H9 (cell line): Measurements from ENCODE around the gene TRIM61. TPM values are rescaled to one million over a fixed set of nuclear protein-coding genes. Genes with fewer than 3 reads are reported as not detected.
"Not testable (repeated sequence)": the region's sequence is repeated elsewhere in the genome, so short reads cannot be mapped to it uniquely, and the experiment has no call there.

Experiments used
- DNase-seq: peaks from one replicate; pipeline ENCODE4 v3.0.0-alpha.2; 2017
- H2AFZ ChIP-seq: one replicate; pipeline ENCODE4 v1.6.1; 2013; ENCODE audit warnings: mild to moderate bottlenecking, low read length, control low read depth, moderate library complexity
- H2AK5ac ChIP-seq: 2 replicates; pipeline ENCODE4 v1.6.1; 2013; ENCODE audit warnings: low read length, control low read depth, mixed read lengths; ENCODE audit not compliant: insufficient read length
- H2BK120ac ChIP-seq: one replicate; pipeline ENCODE4 v1.6.1; 2013; ENCODE audit warnings: low read depth, mild to moderate bottlenecking, low read length, control low read depth, inconsistent platforms; ENCODE audit not compliant: poor library complexity, severe bottlenecking
- H2BK12ac ChIP-seq: 2 replicates; pipeline ENCODE4 v1.6.1; 2013; ENCODE audit warnings: low read length, control low read depth, mixed read lengths, low read depth; ENCODE audit not compliant: insufficient read length
- H2BK15ac ChIP-seq: 2 replicates; pipeline ENCODE4 v1.6.1; 2013; ENCODE audit warnings: low read depth, low read length, control low read depth
- H2BK20ac ChIP-seq: one replicate; pipeline ENCODE4 v1.6.1; 2013; ENCODE audit warnings: low read depth, mild to moderate bottlenecking, low read length, control low read depth, inconsistent platforms; ENCODE audit not compliant: poor library complexity, severe bottlenecking
- H2BK5ac ChIP-seq: 2 replicates; pipeline ENCODE4 v1.6.1; 2013; ENCODE audit warnings: low read length, control low read depth, mixed read lengths; ENCODE audit not compliant: insufficient read length
- H3K14ac ChIP-seq: 2 replicates; pipeline ENCODE4 v1.6.1; 2013; ENCODE audit warnings: low read length, control low read depth; ENCODE audit not compliant: insufficient read depth
- H3K18ac ChIP-seq: 2 replicates; pipeline ENCODE4 v1.6.1; 2013; ENCODE audit warnings: low read depth, mild to moderate bottlenecking, mixed read lengths, low read length, control low read depth; ENCODE audit not compliant: insufficient read length
- H3K23ac ChIP-seq: 2 replicates; pipeline ENCODE4 v1.6.1; 2013; ENCODE audit warnings: low read length, control low read depth, mixed read lengths, low read depth; ENCODE audit not compliant: insufficient read length
- H3K23me2 ChIP-seq: 2 replicates; pipeline ENCODE4 v1.6.1; 2013; ENCODE audit warnings: low read depth, mild to moderate bottlenecking, mixed read lengths, low read length, control low read depth; ENCODE audit not compliant: insufficient read length, poor library complexity, severe bottlenecking
- H3K27ac ChIP-seq: 2 replicates; pipeline ENCODE4 v1.5.1; 2013; ENCODE audit warnings: low read length, control low read depth, mixed read lengths, low read depth; ENCODE audit not compliant: insufficient read length
- H3K27me3 ChIP-seq: 2 replicates; pipeline ENCODE4 v1.6.1; 2013; ENCODE audit warnings: low read length, control low read depth, inconsistent platforms; ENCODE audit not compliant: insufficient read depth
- H3K4ac ChIP-seq: 2 replicates; pipeline ENCODE4 v1.6.1; 2013; ENCODE audit warnings: low read depth, mild to moderate bottlenecking, control low read depth, inconsistent platforms, low read length, moderate library complexity
- H3K4me1 ChIP-seq: 2 replicates; pipeline ENCODE4 v1.6.1; 2013; ENCODE audit warnings: low read length, control low read depth, inconsistent platforms; ENCODE audit not compliant: insufficient read depth
- H3K4me2 ChIP-seq: 2 replicates; pipeline ENCODE4 v1.6.1; 2013; ENCODE audit warnings: low read length, control low read depth, mixed read lengths; ENCODE audit not compliant: insufficient read length, insufficient read depth
- H3K56ac ChIP-seq: 2 replicates; pipeline ENCODE4 v1.6.1; 2013; ENCODE audit warnings: low read depth, mild to moderate bottlenecking, mixed read lengths, low read length, control low read depth; ENCODE audit not compliant: insufficient read length
- H3K79me1 ChIP-seq: 2 replicates; pipeline ENCODE4 v1.6.1; 2013; ENCODE audit warnings: low read depth, mild to moderate bottlenecking, moderate library complexity, low read length, control low read depth, inconsistent platforms; ENCODE audit not compliant: insufficient read depth, poor library complexity, severe bottlenecking
- H3K79me2 ChIP-seq: 2 replicates; pipeline ENCODE4 v1.6.1; 2013; ENCODE audit warnings: low read length, control low read depth, inconsistent platforms; ENCODE audit not compliant: insufficient read depth
- H3K9ac ChIP-seq: 2 replicates; pipeline ENCODE4 v1.6.1; 2013; ENCODE audit warnings: low read length, control low read depth, mixed read lengths; ENCODE audit not compliant: insufficient read length; ENCODE audit errors: extremely low read depth
- H3K9me3 ChIP-seq: one replicate; pipeline ENCODE4 v1.6.1; 2013; ENCODE audit warnings: low read depth, low read length, inconsistent platforms; ENCODE audit not compliant: control insufficient read depth
- H3T11ph ChIP-seq: one replicate; pipeline ENCODE4 v1.6.1; 2013; ENCODE audit warnings: mild to moderate bottlenecking, low read length, control low read depth, inconsistent platforms
- H4K20me1 ChIP-seq: one replicate; pipeline ENCODE4 v1.6.1; 2013; ENCODE audit not compliant: control insufficient read depth, insufficient read length, insufficient read depth
- H4K5ac ChIP-seq: 2 replicates; pipeline ENCODE4 v1.6.1; 2013; ENCODE audit warnings: low read depth, mild to moderate bottlenecking, mixed read lengths, low read length, control low read depth; ENCODE audit not compliant: insufficient read length
- H4K8ac ChIP-seq: replicated peaks from 2 replicates; pipeline ENCODE4 v1.6.1; 2013; ENCODE audit warnings: low read length, control low read depth, mixed read lengths, low read depth; ENCODE audit not compliant: insufficient read length
- H4K91ac ChIP-seq: 2 replicates; pipeline ENCODE4 v1.6.1; 2013; ENCODE audit warnings: low read depth, mild to moderate bottlenecking, moderate library complexity, mixed read lengths, low read length, control low read depth; ENCODE audit not compliant: insufficient read length
- H3K27ac Mint-ChIP-seq, 3 experiments: 2 replicates in 2 of 3; 3 replicates in 1 of 3; pipeline ENCODE4 v1.8.0; 2020 to 2021; ENCODE audit warnings: mixed read lengths in 3 of 3, mild to moderate bottlenecking in 1 of 3, moderate library complexity in 1 of 3
- H3K27me3 Mint-ChIP-seq: 2 replicates; pipeline ENCODE4 v1.8.0; 2021; ENCODE audit warnings: low read depth, mild to moderate bottlenecking, moderate library complexity, mixed read lengths
- H3K36me3 Mint-ChIP-seq, 3 experiments: 2 replicates in 2 of 3; 3 replicates in 1 of 3; pipeline ENCODE4 v1.8.0; 2020 to 2021; ENCODE audit warnings: low read depth in 3 of 3, mixed read lengths in 3 of 3; ENCODE audit not compliant: insufficient read depth in 1 of 3
- H3K4me1 Mint-ChIP-seq, 2 experiments: 2 replicates each; pipeline ENCODE4 v1.8.0; 2020; ENCODE audit warnings: mixed read lengths in 2 of 2
- H3K4me3 Mint-ChIP-seq, 2 experiments: 2 replicates in 1 of 2; 3 replicates in 1 of 2; pipeline ENCODE4 v1.8.0; 2020 to 2021; ENCODE audit warnings: mild to moderate bottlenecking in 2 of 2, mixed read lengths in 2 of 2, moderate library complexity in 1 of 2
- H3K9me3 Mint-ChIP-seq, 2 experiments: 2 replicates in 1 of 2; 3 replicates in 1 of 2; pipeline ENCODE4 v1.8.0; 2020; ENCODE audit warnings: mild to moderate bottlenecking in 2 of 2, mixed read lengths in 2 of 2, moderate library complexity in 1 of 2
- WGBS: extraction: QIAGEN DNeasy Blood & Tissue Kit; methylation state at CpG from one replicate; pipeline ENCODE4 v1.1.7; 2013; ENCODE audit warnings: missing lambda C conversion rate, low lambda C conversion rate, mixed read lengths; ENCODE audit not compliant: insufficient read length; ENCODE audit errors: extremely low coverage; 5-methylcytosine and 5-hydroxymethylcytosine counted together
- total RNA-seq: library from RNA; stranded (reverse); gene quantifications from 2 replicates; pipeline ENCODE4 v1.2.1, GENCODE V29; 2021
- TF ChIP-seq, protein P1 (sequence below): fragments of 200-600 bp; sonication (generic); conservative IDR thresholded peaks from 3 replicates; pipeline ENCODE4 v1.8.0; 2021; ENCODE audit warnings: antibody characterized with exemption, mild to moderate bottlenecking

The TRIM61 gene
- total RNA-seq, 1 experiment from 2014 or later: 0.52 TPM

DNA sequence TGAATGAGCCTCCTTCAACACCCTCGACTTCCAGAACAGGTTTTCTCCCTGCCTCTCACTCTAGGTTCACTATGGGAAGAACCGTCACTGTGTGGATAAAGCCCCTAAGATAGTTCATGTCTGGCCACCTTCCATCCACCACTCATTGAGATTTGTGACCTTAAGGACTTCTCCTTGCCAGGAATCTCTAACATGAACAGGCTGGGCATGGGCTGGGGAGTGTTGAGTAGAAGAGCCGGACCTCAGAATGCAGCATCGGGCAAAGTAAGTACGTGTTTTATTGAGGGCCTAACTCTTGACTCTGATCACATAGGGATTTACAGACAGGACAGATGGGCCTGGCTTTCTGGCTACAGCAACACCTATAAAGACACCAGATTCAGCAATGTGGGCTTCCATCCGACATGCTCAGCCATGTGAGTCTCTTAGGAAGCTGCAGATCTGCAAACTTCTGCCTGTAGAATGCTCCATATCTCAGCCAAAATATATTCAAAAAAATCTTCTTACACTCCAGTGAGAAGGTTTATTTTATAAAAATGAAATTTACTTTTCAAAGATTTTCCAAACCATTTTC, 28.0 kb upstream of the TRIM61 start:
- Mint-ChIP-seq H3K36me3 (no peaks in the 10 kb centered on the region), H3K4me1 (peaks cover 22 to 25% of the 10 kb centered on the region in 2 experiments), H3K27me3 (no peaks in the 10 kb centered on the region), H3K9me3 (no peaks in the 10 kb centered on the region), H3K4me3 (no peak overlapping the region), H3K27ac (no peak overlapping the region)
- H3K9me3 ChIP-seq: no peaks in the 10 kb centered on the region
- no peak overlapping the region for H2BK15ac ChIP-seq
- no peak overlapping the region for H4K5ac ChIP-seq
- no peak overlapping the region for H3K4ac ChIP-seq
- H2AFZ ChIP-seq: no peak overlapping the region
- H3K9ac ChIP-seq: no peak overlapping the region
- no peak overlapping the region for H3K27ac ChIP-seq
- no peak overlapping the region for H4K91ac ChIP-seq
- no peak overlapping the region for H2BK120ac ChIP-seq
- no peak overlapping the region for H2BK12ac ChIP-seq
- no peaks in the 10 kb centered on the region for H4K20me1 ChIP-seq
- DNase-seq: no peak
- no peak overlapping the region for H3T11ph ChIP-seq
- peaks cover 3% of the 10 kb centered on the region for H3K23me2 ChIP-seq
- H3K56ac ChIP-seq: no peak overlapping the region
- no peak overlapping the region for H3K4me2 ChIP-seq
- no peak overlapping the region for H3K14ac ChIP-seq
- no peaks in the 10 kb centered on the region for H3K79me1 ChIP-seq
- no peak overlapping the region for H2BK20ac ChIP-seq
- TF ChIP-seq, protein P1, sequence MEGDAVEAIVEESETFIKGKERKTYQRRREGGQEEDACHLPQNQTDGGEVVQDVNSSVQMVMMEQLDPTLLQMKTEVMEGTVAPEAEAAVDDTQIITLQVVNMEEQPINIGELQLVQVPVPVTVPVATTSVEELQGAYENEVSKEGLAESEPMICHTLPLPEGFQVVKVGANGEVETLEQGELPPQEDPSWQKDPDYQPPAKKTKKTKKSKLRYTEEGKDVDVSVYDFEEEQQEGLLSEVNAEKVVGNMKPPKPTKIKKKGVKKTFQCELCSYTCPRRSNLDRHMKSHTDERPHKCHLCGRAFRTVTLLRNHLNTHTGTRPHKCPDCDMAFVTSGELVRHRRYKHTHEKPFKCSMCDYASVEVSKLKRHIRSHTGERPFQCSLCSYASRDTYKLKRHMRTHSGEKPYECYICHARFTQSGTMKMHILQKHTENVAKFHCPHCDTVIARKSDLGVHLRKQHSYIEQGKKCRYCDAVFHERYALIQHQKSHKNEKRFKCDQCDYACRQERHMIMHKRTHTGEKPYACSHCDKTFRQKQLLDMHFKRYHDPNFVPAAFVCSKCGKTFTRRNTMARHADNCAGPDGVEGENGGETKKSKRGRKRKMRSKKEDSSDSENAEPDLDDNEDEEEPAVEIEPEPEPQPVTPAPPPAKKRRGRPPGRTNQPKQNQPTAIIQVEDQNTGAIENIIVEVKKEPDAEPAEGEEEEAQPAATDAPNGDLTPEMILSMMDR: no peak
- WGBS: no CpG with 5 or more reads among the region's 6 CpGs
- H3K4me1 ChIP-seq: no peaks in the 10 kb centered on the region
- no peaks in the 10 kb centered on the region for H3K27me3 ChIP-seq
- H3K79me2 ChIP-seq: no peaks in the 10 kb centered on the region
- no peak overlapping the region for H2AK5ac ChIP-seq
- no peak overlapping the region for H3K18ac ChIP-seq
- H4K8ac ChIP-seq: no peak overlapping the region
- H2BK5ac ChIP-seq: no peak overlapping the region
- H3K23ac ChIP-seq: no peak overlapping the region

DNA sequence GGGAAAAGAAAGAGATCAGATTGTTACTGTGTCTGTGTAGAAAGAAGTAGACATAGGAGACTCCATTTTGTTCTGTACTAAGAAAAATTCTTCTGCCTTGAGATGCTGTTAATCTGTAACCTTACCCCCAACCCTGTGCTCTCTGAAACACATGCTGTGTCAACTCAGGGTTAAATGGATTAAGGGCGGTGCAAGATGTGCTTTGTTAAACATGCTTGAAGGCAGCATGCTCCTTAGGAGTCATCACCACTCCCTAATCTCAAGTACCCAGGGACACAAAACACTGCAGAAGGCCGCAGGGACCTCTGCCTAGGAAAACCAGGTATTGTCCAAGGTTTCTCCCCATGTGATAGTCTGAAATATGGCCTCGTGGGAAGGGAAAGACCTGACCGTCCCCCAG, 24.5 kb upstream of the TRIM61 start:
- H2AFZ ChIP-seq, H3K14ac ChIP-seq, H3K9me3 Mint-ChIP-seq, H3K4ac ChIP-seq, H4K5ac ChIP-seq, H3K56ac ChIP-seq, H2AK5ac ChIP-seq, H3K79me2 ChIP-seq, H3K4me3 Mint-ChIP-seq, H4K8ac ChIP-seq, H2BK20ac ChIP-seq, H3K9ac ChIP-seq, DNase-seq, H3T11ph ChIP-seq, H2BK15ac ChIP-seq, H3K36me3 Mint-ChIP-seq, H2BK12ac ChIP-seq, H3K23ac ChIP-seq, H3K18ac ChIP-seq, H4K20me1 ChIP-seq, H3K27me3 Mint-ChIP-seq, H3K27me3 ChIP-seq, H4K91ac ChIP-seq, H2BK5ac ChIP-seq, H3K79me1 ChIP-seq, H3K9me3 ChIP-seq, H3K27ac ChIP-seq, H3K27ac Mint-ChIP-seq, H3K4me2 ChIP-seq, H3K23me2 ChIP-seq, H2BK120ac ChIP-seq, H3K4me1 ChIP-seq: not testable (repeated sequence)
- WGBS: no CpG with 5 or more reads among the region's 4 CpGs
- H3K4me1 Mint-ChIP-seq: peaks cover 19% of the 10 kb centered on the region in 2 experiments
